Kidney epithelial cell (primary cell): ENCODE data around the gene CCDC112. TPM values are rescaled to one million over a fixed set of nuclear protein-coding genes. Genes with fewer than 3 reads are reported as not detected.

Experiments
- DNase-seq: peaks from one replicate; pipeline ENCODE4 v3.0.0-alpha.2; 2010; ENCODE audit warnings: low read depth
- H3K27me3 ChIP-seq: 2 replicates; pipeline ENCODE4 v1.6.0; 2011; ENCODE audit warnings: low read length; ENCODE audit not compliant: control insufficient read depth, insufficient read depth
- H3K36me3 ChIP-seq: 2 replicates; pipeline ENCODE4 v1.5.1; 2011; ENCODE audit warnings: low read length; ENCODE audit not compliant: control insufficient read depth, insufficient read depth
- H3K4me3 ChIP-seq: 2 replicates; pipeline ENCODE4 v1.5.1; 2011; ENCODE audit warnings: low read depth, mild to moderate bottlenecking, control low read depth, low read length
- CTCF ChIP-seq: IDR thresholded peaks from 2 replicates; pipeline ENCODE4 v1.5.1; 2011; ENCODE audit warnings: mild to moderate bottlenecking, moderate library complexity, low read length, control low read depth, inconsistent platforms; ENCODE audit not compliant: insufficient read depth, poor library complexity, severe bottlenecking
- total RNA-seq: library from RNA; depleted of rRNA; stranded (reverse); fragments of >200 nt; gene quantifications from 2 replicates; pipeline ENCODE4 v1.2.3, GENCODE V29; 2015

CCDC112 gene
- 20.6 and 22.2 TPM in 2 replicates for total RNA-seq

- TF ChIP-seq CTCF: no peak
- no peak for DNase-seq
- Histone ChIP-seq H3K27me3 (no peaks in the 10 kb centered on the region), H3K4me3 (peak within 1 kb of the TSS; percentile 87), H3K36me3 (no peaks in the 10 kb centered on the region)
These were observed at the start of gene CCDC112 for GRCh38 chr5:115296124-115297022. Gene CCDC112, minus strand, starts transcription at chr5:115296654. Its CDS starts 111 bp downstream, at chr5:115296543.

DNA sequence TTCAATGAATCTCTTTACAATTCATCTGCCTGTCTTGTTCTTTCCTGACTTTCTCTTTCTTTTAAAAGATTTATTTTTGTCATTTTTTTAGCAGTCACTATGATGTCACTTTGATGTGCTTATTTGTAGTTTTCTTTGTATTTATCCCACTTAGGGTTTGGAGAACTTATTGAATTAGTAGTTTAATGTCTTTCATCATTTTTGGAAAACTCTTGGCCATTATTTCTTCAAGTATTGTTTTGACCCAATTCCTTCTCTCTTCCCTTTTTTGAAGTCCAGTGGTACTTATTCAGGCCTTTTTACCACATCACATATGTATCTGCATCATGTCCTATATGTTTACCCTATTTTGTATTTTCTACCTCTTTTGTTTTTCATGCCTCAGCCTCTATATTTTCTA lies 48.9 kb upstream of the CCDC112 start:
- Histone ChIP-seq H3K36me3 (no peaks in the 10 kb centered on the region), H3K27me3 (no peaks in the 10 kb centered on the region), H3K4me3 (no peak overlapping the region)
- no peak for DNase-seq
- TF ChIP-seq CTCF: no peak

DNA sequence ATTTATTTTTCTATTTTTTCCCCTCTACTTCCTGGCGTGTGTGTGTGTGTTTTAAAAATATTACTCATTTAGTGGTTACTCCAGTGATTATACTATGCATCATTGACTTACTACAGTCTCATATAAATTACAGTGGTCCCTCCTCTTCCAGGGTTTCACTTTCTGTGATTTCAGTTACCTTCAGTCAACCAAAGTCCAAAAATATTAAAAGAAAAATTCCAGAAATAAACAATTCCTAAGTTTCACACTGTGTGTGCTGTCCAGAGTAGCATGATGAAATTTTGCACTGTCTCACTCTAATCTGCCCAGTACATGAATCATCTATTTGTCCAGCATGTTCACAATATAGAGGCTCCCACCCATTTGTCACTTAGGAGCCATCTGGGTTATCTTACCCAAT lies 47.4 kb upstream of the CCDC112 start:
- no peak for TF ChIP-seq CTCF
- Histone ChIP-seq H3K36me3 (no peaks in the 10 kb centered on the region), H3K27me3 (no peaks in the 10 kb centered on the region), H3K4me3 (no peak overlapping the region)
- DNase-seq: no peak

GRCh38 chr5:115342590-115343377 lies 46.3 kb upstream of the CCDC112 start:
- Histone ChIP-seq H3K27me3 (no peaks in the 10 kb centered on the region), H3K36me3 (no peaks in the 10 kb centered on the region), H3K4me3 (no peak overlapping the region)
- TF ChIP-seq CTCF: no peak
- DNase-seq: no peak

DNA sequence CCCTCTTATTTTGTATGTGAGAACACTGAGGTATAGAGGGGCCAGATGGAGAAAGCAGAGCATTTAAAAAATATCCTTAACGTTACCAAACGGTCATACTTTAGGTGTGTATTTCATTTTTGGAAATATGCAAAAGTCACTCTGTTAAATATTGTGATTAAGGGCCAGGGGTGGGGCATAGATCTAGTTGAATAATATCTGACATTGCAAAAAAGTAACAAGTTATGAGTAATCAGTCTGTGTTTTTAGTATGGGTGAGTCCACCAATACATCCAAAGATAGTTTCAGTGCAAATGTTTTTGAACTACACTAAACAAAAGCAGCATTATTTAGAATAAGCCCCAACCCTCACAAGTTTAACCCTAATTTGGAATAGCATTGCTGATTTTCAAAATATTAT lies 45.3 kb upstream of the CCDC112 start:
- DNase-seq: no peak
- Histone ChIP-seq H3K36me3 (no peaks in the 10 kb centered on the region), H3K4me3 (no peak overlapping the region), H3K27me3 (no peaks in the 10 kb centered on the region)
- TF ChIP-seq CTCF: no peak
